ENCODE results near the gene PCYT2. TPM values are rescaled to one million over a fixed set of nuclear protein-coding genes. Genes with fewer than 3 reads are reported as not detected.

Gene PCYT2
- total and polyA plus RNA-seq, 9 of the 15 experiments (the other 6 are each of a cell fraction or from before 2014, with no cell fraction given): 0.92 to 134 (median 82.5) TPM

DNA sequence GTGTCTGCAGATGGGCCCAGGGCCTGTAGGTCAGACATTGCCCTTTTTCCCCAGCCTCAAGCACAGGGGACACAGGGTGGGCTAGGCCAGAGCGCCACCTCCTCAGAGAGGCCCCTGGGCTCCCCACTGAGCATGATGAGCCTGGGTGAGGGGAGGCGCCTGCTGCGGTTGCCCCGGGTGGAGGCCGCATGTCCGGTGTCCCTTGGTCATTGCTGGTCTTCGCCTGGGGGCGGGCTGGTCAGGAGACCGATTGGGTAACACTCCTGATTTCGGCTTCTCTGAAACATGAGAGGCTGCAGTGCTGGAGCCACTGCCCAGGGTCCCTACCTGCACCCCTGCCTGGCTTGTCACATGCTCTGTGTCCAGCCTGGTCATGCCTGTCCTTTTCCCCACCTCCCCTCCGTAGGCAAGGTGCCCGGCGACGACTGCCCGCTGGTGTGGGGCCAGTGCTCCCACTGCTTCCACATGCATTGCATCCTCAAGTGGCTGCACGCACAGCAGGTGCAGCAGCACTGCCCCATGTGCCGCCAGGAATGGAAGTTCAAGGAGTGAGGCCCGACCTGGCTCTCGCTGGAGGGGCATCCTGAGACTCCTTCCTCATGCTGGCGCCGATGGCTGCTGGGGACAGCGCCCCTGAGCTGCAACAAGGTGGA is 11.6 kb downstream of the PCYT2 start (continued):
- TF ChIP-seq, protein P1, sequence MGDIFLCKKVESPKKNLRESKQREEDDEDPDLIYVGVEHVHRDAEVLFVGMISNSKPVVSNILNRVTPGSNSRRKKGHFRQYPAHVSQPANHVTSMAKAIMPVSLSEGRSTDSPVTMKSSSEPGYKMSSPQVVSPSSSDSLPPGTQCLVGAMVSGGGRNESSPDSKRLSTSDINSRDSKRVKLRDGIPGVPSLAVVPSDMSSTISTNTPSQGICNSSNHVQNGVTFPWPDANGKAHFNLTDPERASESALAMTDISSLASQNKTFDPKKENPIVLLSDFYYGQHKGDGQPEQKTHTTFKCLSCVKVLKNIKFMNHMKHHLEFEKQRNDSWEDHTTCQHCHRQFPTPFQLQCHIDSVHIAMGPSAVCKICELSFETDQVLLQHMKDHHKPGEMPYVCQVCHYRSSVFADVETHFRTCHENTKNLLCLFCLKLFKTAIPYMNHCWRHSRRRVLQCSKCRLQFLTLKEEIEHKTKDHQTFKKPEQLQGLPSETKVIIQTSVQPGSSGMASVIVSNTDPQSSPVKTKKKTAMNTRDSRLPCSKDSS (IDR thresholded peaks at IDR 0.05; ENCODE audit: low read depth, partially characterized antibody): no peak
- TF ChIP-seq, protein P2, sequence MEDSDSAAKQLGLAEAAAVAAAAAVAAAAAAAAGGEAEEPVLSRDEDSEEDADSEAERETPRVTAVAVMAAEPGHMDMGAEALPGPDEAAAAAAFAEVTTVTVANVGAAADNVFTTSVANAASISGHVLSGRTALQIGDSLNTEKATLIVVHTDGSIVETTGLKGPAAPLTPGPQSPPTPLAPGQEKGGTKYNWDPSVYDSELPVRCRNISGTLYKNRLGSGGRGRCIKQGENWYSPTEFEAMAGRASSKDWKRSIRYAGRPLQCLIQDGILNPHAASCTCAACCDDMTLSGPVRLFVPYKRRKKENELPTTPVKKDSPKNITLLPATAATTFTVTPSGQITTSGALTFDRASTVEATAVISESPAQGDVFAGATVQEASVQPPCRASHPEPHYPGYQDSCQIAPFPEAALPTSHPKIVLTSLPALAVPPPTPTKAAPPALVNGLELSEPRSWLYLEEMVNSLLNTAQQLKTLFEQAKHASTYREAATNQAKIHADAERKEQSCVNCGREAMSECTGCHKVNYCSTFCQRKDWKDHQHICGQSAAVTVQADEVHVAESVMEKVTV (CRISPR knock-in tag; IDR thresholded peaks at IDR 0.05): no peak
- TF ChIP-seq TAF15 (IDR thresholded peaks at IDR 0.05; ENCODE audit: low read depth, low read length) (0 out of 2 replicates have a peak, but pooled peaks have one; percentile 80), HCFC1 (IDR thresholded peaks at IDR 0.05; ENCODE audit: low read depth, low read length) (no peak), MYNN (IDR thresholded peaks at IDR 0.05) (no peak), MYNN (CRISPR knock-in tag; IDR thresholded peaks at IDR 0.05) (no peak), NUFIP1 (IDR thresholded peaks at IDR 0.05; ENCODE audit: partially characterized antibody) (no peak), SUPT5H (IDR thresholded peaks at IDR 0.05) (peak; percentile 11), HDGF (IDR thresholded peaks at IDR 0.05) (no peak), GTF2E2 (tag; IDR thresholded peaks at IDR 0.05) (no peak), EHMT2 (IDR thresholded peaks at IDR 0.05) (no peak), ESRRB (CRISPR knock-in tag; IDR thresholded peaks at IDR 0.05; ENCODE audit: borderline replicate concordance) (no peak), POLR2A (conservative IDR thresholded peaks at IDR 0.05) (peak; percentile 33; the same call in 1 of the 2 replicates), POLR2G (IDR thresholded peaks at IDR 0.05; ENCODE audit: low read depth, low read length) (peak; percentile 88), LEF1 (IDR thresholded peaks at IDR 0.05) (no peak), SMARCA5 (IDR thresholded peaks at IDR 0.05) (no peak), TAF1 (IDR thresholded peaks at IDR 0.05; ENCODE audit: control insufficient read depth, extremely low read depth, insufficient read depth, low read length, severe bottlenecking) (no peak), ZNF347 (CRISPR knock-in tag; IDR thresholded peaks at IDR 0.05; ENCODE audit: low read depth) (no peak), FOS (IDR thresholded peaks at IDR 0.05; ENCODE audit: extremely low read depth, insufficient read length) (no peak), COPS2 (conservative IDR thresholded peaks at IDR 0.05) (no peak), RBM25 (IDR thresholded peaks at IDR 0.05; ENCODE audit: low read depth, low read length, severe bottlenecking) (no peak)
- TF ChIP-seq, protein P3, sequence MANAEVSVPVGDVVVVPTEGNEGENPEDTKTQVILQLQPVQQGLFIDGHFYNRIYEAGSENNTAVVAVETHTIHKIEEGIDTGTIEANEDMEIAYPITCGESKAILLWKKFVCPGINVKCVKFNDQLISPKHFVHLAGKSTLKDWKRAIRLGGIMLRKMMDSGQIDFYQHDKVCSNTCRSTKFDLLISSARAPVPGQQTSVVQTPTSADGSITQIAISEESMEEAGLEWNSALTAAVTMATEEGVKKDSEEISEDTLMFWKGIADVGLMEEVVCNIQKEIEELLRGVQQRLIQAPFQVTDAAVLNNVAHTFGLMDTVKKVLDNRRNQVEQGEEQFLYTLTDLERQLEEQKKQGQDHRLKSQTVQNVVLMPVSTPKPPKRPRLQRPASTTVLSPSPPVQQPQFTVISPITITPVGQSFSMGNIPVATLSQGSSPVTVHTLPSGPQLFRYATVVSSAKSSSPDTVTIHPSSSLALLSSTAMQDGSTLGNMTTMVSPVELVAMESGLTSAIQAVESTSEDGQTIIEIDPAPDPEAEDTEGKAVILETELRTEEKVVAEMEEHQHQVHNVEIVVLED (CRISPR knock-in tag; IDR thresholded peaks at IDR 0.05): no peak
- TF ChIP-seq, protein P4, sequence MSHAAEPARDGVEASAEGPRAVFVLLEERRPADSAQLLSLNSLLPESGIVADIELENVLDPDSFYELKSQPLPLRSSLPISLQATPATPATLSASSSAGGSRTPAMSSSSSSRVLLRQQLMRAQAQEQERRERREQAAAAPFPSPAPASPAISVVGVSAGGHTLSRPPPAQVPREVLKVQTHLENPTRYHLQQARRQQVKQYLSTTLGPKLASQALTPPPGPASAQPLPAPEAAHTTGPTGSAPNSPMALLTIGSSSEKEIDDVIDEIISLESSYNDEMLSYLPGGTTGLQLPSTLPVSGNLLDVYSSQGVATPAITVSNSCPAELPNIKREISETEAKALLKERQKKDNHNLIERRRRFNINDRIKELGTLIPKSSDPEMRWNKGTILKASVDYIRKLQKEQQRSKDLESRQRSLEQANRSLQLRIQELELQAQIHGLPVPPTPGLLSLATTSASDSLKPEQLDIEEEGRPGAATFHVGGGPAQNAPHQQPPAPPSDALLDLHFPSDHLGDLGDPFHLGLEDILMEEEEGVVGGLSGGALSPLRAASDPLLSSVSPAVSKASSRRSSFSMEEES (CRISPR knock-in tag; IDR thresholded peaks at IDR 0.05): no peak
- TF ChIP-seq, protein P5, sequence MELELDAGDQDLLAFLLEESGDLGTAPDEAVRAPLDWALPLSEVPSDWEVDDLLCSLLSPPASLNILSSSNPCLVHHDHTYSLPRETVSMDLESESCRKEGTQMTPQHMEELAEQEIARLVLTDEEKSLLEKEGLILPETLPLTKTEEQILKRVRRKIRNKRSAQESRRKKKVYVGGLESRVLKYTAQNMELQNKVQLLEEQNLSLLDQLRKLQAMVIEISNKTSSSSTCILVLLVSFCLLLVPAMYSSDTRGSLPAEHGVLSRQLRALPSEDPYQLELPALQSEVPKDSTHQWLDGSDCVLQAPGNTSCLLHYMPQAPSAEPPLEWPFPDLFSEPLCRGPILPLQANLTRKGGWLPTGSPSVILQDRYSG (tag; conservative IDR thresholded peaks at IDR 0.05; ENCODE audit: low read depth): no peak
